Body of pancreas (tissue), 4 donors: ENCODE measurements around the gene IL25.

Experiments
- POLR2A ChIP-seq, 3 donors: fragments of 450-650 bp; IDR thresholded peaks; one replicate each; pipeline ENCODE4 v1.6.1; 2016; ENCODE audit warnings: antibody characterized with exemption in 3 of 3, mild to moderate bottlenecking in 2 of 3
- TF ChIP-seq, protein P1 (sequence below), 7 experiments: fragments of 450-650 bp in 4 of 7; fragments of 200-600 bp in 3 of 7; sonication (generic) in 3 of 7; IDR thresholded peaks; one replicate each; pipeline ENCODE4 v1.5.1; 2016 to 2019; ENCODE audit warnings: antibody characterized with exemption in 7 of 7

DNA sequence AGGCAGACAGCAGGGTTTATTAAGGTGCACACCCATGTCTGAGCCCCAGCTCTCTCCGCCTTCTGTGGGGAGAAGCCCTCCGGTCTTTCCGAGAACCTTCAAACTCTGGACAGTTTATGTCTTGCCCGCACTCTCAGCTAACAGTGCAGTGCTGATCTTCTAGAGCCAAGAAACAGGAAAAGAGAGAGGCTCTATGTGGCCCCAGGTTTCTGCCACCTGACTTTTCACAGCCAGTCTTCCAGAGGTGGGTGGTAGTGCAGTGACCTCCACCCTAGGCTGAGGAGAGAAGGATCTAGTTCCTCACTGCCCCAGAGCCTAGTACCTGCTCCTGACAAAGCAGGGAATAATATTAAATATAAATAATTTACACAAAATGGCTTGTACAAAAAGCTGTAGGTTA lies 15.9 kb upstream of the IL25 start:
- no peak for TF ChIP-seq POLR2A (IDR thresholded peaks at IDR 0.05)
- TF ChIP-seq, protein P1, sequence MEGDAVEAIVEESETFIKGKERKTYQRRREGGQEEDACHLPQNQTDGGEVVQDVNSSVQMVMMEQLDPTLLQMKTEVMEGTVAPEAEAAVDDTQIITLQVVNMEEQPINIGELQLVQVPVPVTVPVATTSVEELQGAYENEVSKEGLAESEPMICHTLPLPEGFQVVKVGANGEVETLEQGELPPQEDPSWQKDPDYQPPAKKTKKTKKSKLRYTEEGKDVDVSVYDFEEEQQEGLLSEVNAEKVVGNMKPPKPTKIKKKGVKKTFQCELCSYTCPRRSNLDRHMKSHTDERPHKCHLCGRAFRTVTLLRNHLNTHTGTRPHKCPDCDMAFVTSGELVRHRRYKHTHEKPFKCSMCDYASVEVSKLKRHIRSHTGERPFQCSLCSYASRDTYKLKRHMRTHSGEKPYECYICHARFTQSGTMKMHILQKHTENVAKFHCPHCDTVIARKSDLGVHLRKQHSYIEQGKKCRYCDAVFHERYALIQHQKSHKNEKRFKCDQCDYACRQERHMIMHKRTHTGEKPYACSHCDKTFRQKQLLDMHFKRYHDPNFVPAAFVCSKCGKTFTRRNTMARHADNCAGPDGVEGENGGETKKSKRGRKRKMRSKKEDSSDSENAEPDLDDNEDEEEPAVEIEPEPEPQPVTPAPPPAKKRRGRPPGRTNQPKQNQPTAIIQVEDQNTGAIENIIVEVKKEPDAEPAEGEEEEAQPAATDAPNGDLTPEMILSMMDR (IDR thresholded peaks at IDR 0.05), result no peak
